ENCODE data around the gene GPR63. TPM values are rescaled to one million over a fixed set of nuclear protein-coding genes. Genes with fewer than 3 reads are reported as not detected.
A peak's percentile ranks its signal among the peaks of the same experiment; 100 is the strongest.

GPR63 gene
- total RNA-seq, 6 experiments from 2014 or later = 0.02 to 0.16 (median 0.07) TPM; not detected in 2

DNA sequence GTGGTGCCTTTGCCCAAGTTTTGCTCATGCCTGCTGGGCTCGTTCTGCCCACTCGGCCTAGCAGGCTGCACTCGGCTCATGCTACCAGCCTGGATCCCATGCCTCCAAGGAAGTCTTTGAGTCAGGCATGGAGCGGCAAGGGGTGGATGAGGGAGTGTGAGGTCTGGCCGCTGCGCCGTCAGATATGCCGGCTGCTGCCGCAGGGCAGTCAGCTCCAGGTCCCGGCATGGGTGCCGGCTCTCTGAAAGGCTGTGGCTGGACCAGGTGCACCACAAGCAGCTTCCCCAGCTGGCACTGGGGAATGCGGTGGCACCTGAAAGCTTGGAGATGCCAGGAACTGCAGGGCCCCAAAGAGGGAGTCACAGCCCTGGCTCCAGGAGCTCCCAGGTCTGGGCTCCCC lies 75.5 kb downstream of the GPR63 start:
- Histone ChIP-seq H3K36me3 (no peaks in the 10 kb centered on the region), H3K27ac (no peak overlapping the region), H3K9me3 (no peaks in the 10 kb centered on the region), H3K4me1 (no peaks in the 10 kb centered on the region), H3K4me3 (no peak overlapping the region), H3K27me3 (no peaks in the 10 kb centered on the region)
- DNase-seq (peak in 1 of 3 donors; percentile 42), ATAC-seq (no peak)
- WGBS (ENCODE audit: insufficient coverage, low coverage, low lambda C conversion rate, missing lambda C conversion rate) = 29% methylated on average over 3 of the region's 12 CpGs
- intact Hi-C loops (cut with DNase I) = no loop called here
- TF ChIP-seq, protein P1, sequence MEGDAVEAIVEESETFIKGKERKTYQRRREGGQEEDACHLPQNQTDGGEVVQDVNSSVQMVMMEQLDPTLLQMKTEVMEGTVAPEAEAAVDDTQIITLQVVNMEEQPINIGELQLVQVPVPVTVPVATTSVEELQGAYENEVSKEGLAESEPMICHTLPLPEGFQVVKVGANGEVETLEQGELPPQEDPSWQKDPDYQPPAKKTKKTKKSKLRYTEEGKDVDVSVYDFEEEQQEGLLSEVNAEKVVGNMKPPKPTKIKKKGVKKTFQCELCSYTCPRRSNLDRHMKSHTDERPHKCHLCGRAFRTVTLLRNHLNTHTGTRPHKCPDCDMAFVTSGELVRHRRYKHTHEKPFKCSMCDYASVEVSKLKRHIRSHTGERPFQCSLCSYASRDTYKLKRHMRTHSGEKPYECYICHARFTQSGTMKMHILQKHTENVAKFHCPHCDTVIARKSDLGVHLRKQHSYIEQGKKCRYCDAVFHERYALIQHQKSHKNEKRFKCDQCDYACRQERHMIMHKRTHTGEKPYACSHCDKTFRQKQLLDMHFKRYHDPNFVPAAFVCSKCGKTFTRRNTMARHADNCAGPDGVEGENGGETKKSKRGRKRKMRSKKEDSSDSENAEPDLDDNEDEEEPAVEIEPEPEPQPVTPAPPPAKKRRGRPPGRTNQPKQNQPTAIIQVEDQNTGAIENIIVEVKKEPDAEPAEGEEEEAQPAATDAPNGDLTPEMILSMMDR (IDR thresholded peaks at IDR 0.05) = no peak
- TF ChIP-seq POLR2A (IDR thresholded peaks at IDR 0.05) = no peak

DNA sequence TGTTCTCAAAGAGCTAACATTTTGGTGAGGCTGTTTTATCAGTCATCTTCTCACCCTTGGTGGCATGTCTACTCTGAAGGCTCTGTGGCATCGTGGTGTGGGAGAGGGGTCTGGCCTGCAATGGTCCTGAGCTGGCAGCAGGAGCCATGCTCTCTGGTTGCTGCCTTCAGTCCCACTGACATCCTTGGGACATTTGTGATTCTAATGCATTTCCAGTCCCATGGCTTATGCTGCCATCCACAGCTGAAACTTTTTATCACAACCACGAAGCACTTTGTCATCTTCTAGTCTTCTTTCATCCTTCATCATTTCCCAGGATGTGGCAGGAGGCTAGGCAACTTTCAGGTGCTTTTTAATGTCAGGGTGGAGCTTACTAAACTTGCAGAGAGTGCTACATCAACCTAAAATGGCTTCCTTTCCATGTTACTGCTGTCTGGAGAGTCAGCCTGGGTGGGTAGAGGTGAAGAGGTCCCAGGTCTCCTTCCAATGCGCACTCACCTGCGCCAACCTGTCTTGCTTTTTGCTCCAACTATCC lies 77.1 kb downstream of the GPR63 start:
- Histone ChIP-seq H3K36me3 (no peaks in the 10 kb centered on the region), H3K27me3 (no peaks in the 10 kb centered on the region), H3K4me3 (no peak overlapping the region), H3K9me3 (no peaks in the 10 kb centered on the region), H3K27ac (no peak overlapping the region), H3K4me1 (no peaks in the 10 kb centered on the region)
- WGBS (ENCODE audit: insufficient coverage, low coverage, low lambda C conversion rate, missing lambda C conversion rate) = 26% methylated on average over 4 of the region's 4 CpGs
- DNase-seq (no peak), ATAC-seq (no peak)
- intact Hi-C loops (cut with DNase I) = no loop called here
- TF ChIP-seq, protein P1 (IDR thresholded peaks at IDR 0.05) = no peak
- TF ChIP-seq POLR2A (IDR thresholded peaks at IDR 0.05) = no peak

DNA sequence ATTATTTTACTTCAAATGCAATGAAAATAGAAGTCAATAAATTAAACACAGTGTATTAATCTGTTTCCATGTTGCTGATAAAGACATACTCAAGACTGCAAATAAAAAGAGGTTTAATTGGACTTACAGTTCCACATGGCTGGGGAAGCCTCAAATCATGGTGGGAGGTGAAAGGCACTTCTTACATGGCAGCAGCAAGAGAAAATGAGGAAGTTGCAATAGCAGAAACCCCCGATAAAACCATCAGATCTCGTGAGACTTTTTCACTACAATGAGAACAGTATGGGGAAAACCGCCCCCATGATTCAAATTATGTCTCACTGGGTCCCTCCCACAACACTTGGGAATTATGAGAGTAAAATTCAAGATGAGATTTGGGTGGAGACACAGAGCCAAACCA lies 82.2 kb downstream of the GPR63 start:
- 60% methylated on average over 3 of the region's 3 CpGs for WGBS (ENCODE audit: insufficient coverage, low coverage, low lambda C conversion rate, missing lambda C conversion rate)
- DNase-seq = no peak
- TF ChIP-seq, protein P1 (IDR thresholded peaks at IDR 0.05) = no peak
- TF ChIP-seq POLR2A (IDR thresholded peaks at IDR 0.05) = no peak

DNA sequence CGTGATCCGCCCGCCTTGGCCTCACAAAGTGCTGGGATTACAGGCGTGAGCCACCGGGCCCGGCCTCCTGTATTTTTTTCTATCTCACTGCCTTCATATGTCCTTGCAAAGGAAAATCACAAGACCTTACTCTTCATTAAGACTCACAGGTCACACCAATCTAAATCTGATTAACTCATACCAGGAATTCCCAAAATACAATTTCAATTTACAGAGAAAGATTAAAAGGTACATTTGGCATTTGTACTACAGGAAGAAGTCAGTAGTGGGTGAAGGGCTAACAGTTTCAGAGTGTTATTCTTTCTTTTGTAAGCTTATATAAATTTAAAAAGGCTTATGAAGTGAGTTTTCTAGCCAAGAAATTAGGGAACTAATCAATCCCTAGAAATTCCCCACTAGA lies 87.4 kb downstream of the GPR63 start:
- no peak overlapping the region for H3K4me3 ChIP-seq
- no peaks in the 10 kb centered on the region for H3K36me3 ChIP-seq
- DNase-seq (no peak), ATAC-seq (no peak)
- no peaks in the 10 kb centered on the region for H3K9me3 ChIP-seq
- TF ChIP-seq, protein P1 (IDR thresholded peaks at IDR 0.05) = no peak
- TF ChIP-seq POLR2A (IDR thresholded peaks at IDR 0.05) = no peak
- no peaks in the 10 kb centered on the region for H3K27me3 ChIP-seq
- WGBS (ENCODE audit: insufficient coverage, low coverage, low lambda C conversion rate, missing lambda C conversion rate) = 63% methylated on average over 6 of the region's 6 CpGs
- no peaks in the 10 kb centered on the region for H3K4me1 ChIP-seq
- intact Hi-C loops (cut with DNase I) = no loop called here
- H3K27ac ChIP-seq = no peak overlapping the region

More for the DNA sequence above, 82.2 kb downstream of the GPR63 start:
- H3K36me3 ChIP-seq = no peaks in the 10 kb centered on the region
- no peaks in the 10 kb centered on the region for H3K9me3 ChIP-seq
- H3K27ac ChIP-seq = no peak overlapping the region
- H3K27me3 ChIP-seq = no peaks in the 10 kb centered on the region
- intact Hi-C loops (cut with DNase I) = no loop called here
- no peak overlapping the region for H3K4me3 ChIP-seq
- no peaks in the 10 kb centered on the region for H3K4me1 ChIP-seq
- no peak for ATAC-seq

Other genes with a start within 250 kb of the GPR63 start
- 10 to 100 TPM; 16.0 to 32.8 (median 27.1) TPM for gene NDUFAF4, start 60.4 kb upstream of the GPR63 start, total RNA-seq
- gene KLHL32, start 87.3 kb upstream of the GPR63 start, total RNA-seq = 1 to 10 TPM in 2 of 6 experiments, under 1 TPM in 4; 0.58 to 1.2 (median 0.71) TPM